Astrocyte of the spinal cord (primary cell): Measurements from ENCODE around the gene ATG101.

Source experiments
- DNase-seq: peaks from one replicate; pipeline ENCODE4 v3.0.0; 2011; ENCODE audit warnings: low read depth, low spot score
- H3K4me3 ChIP-seq: 2 replicates; pipeline ENCODE4 v1.5.1; 2011; ENCODE audit warnings: low read depth, mild to moderate bottlenecking, low read length, moderate library complexity
- in situ Hi-C: cut with HindIII; loops from 2 replicates; pipeline ENCODE4 v1.10.0; 2017; ENCODE audit warnings: low sequenced_read_pairs
- TF ChIP-seq, protein P1 (sequence below): IDR thresholded peaks from 2 replicates; pipeline ENCODE4 v1.5.1; 2012; ENCODE audit warnings: low read depth, mild to moderate bottlenecking, low read length, inconsistent platforms

ATG101 gene

DNA sequence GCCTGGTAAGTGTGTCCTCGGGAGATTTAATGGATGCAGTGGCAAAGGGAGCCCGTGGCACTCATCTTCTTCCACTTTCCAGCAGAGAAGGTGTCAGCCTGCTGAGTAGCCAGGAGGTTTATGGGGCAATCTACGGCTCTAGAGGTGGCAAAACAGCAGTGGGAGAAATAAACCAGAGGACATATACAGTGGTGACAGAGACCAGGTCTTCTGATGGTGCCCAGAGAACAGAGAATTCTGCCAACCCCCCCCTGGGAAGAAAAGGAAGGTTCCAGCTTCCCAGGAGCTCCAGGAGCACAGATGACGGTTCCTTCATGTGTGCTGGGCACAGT, 52.7 kb downstream of the ATG101 start:
- no peak overlapping the region for H3K4me3 ChIP-seq
- no peak for DNase-seq
- TF ChIP-seq, protein P1, sequence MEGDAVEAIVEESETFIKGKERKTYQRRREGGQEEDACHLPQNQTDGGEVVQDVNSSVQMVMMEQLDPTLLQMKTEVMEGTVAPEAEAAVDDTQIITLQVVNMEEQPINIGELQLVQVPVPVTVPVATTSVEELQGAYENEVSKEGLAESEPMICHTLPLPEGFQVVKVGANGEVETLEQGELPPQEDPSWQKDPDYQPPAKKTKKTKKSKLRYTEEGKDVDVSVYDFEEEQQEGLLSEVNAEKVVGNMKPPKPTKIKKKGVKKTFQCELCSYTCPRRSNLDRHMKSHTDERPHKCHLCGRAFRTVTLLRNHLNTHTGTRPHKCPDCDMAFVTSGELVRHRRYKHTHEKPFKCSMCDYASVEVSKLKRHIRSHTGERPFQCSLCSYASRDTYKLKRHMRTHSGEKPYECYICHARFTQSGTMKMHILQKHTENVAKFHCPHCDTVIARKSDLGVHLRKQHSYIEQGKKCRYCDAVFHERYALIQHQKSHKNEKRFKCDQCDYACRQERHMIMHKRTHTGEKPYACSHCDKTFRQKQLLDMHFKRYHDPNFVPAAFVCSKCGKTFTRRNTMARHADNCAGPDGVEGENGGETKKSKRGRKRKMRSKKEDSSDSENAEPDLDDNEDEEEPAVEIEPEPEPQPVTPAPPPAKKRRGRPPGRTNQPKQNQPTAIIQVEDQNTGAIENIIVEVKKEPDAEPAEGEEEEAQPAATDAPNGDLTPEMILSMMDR, result no peak
- in situ Hi-C loops, result no loop called here

DNA sequence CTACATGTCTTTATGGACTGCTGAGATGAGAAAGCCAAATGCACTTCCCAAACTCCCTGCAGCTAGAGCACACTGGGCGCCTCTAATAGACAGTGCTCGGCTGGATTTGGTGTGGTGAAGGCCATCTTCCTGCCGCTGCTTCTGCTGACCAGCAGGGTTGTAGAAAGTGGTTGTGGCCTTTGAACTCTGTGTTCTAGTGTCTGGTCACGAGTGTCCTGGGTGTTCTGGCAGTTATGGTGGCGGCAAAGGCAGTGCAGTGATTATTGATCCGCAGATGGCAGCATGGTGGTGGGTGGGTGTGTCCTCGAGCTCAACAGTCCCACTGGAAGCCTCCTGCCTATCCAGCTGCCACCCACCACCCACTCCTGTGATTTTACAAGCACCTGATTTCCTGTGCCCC, 53.1 kb downstream of the ATG101 start:
- in situ Hi-C loops, result no loop called here
- no peak for DNase-seq
- TF ChIP-seq, protein P1, result no peak
- H3K4me3 ChIP-seq, result no peak overlapping the region

DNA sequence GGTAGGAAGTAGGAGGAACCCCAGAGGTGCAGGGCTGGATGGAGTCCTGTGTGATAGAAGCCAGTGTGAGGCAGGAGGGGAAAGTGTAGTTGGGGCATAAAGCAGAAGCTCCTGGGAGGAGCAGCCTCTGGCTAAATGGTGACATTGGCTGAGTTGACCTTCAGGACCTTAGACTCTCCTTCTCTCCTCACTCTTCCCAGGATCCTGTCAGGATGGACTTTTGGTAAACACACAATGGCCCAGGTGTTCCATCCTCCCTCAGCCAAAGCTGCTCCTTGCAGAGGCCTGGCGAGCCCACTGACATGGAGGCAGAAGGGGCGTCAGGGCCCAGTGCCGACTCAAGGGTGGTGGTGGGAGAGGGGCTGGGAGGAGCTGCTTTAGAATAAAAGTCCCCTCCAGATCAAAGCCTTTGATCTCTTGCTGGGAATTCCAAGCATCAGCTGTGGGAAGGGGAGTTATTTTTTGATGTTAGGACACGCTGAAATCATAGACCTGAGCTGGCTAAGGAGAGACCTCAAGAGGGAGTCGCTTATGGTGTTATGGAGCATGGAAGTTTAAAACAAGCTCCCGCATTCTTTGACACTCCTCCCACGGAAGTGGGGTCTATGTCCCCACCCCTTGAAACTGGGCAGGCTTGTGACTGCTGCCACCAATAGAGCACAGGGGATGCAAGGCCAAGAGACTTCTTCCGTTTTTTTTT, 53.9 kb downstream of the ATG101 start:
- in situ Hi-C loops, result no loop called here
- DNase-seq, result no peak
- no peak overlapping the region for H3K4me3 ChIP-seq
- TF ChIP-seq, protein P1, result no peak

DNA sequence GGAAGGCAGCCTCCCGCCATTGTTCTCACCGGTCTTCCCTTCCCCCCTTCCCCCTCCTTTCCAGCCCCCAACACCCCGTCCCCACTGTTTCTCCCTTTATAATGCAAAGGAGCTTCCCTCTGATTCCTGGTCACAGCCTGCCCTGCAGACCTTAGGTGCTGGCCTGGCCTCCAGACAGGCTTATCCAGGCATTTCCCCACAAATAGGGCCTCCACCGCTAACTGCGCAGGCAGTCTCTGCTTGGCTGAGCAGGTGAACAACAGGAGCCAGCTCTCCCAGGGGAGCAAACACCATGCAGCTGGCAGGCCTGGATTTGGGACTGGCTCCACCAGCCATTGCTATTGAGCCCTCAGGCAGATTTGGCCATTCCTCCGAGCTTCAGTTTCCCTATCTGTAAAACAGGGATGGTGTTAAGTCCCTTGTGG, 55.7 kb downstream of the ATG101 start:
- in situ Hi-C loops, result no loop called here
- TF ChIP-seq, protein P1, result no peak
- no peak for DNase-seq
- H3K4me3 ChIP-seq, result no peak overlapping the region

DNA sequence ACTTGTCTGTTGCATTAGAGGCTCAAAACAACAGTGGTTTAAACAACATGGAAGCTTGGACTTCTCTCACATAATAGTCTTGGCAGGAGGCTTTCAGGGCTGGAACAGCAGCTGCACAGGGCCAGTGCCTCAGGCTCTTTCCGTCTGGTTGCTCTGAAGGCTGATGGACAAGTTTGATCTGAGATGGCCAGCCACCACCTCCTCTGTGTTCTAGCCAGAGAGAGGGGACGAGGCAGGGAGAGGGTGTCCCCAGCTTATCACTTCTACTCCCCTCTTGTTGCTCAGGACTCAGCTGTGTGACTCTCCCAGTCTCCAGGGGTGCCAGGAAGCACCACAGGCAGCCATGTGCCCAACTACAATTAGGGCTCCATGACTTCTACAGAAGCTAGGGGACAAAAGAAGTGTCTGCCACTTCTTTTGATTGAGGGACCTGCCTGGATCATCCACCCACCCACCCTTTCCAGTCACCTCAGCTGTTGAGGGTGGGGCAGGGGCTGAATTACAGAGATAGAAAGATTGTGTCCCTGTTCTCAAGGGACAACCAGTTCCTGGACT, 56.3 kb downstream of the ATG101 start:
- DNase-seq, result no peak
- no peak overlapping the region for H3K4me3 ChIP-seq
- in situ Hi-C loops, result no loop called here
- TF ChIP-seq, protein P1, result no peak
